Measurements from ENCODE around the gene LRRC72.

The LRRC72 gene

DNA sequence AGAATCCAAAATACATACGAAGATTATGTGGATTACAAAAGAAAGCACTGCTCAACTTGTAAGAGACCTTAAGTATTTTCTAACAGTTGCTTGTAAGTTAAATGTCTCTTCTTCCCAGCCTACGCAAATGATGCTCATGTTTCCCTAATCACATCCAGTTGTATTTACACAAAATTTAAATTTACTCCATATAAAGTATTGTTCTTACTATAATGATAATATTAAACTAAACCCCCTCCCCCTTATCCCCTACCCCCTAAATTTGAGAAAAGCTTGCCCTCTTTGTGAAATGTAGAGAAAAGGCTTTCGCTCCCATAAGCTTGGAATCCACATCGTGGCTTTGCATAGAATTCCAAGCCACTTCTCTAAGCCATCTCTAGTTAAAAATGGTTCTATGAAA is 89.5 kb downstream of the LRRC72 start:
- Mint-ChIP-seq H3K36me3 (ENCODE audit: low read depth) (peaks cover 70% of the 10 kb centered on the region), H3K4me3 (no peak overlapping the region), H3K27me3 (ENCODE audit: low read depth, poor library complexity) (no peaks in the 10 kb centered on the region), H3K4me1 (no peaks in the 10 kb centered on the region), H3K27ac (no peak overlapping the region), H3K9me3 (no peaks in the 10 kb centered on the region)
- TF ChIP-seq, protein P1, sequence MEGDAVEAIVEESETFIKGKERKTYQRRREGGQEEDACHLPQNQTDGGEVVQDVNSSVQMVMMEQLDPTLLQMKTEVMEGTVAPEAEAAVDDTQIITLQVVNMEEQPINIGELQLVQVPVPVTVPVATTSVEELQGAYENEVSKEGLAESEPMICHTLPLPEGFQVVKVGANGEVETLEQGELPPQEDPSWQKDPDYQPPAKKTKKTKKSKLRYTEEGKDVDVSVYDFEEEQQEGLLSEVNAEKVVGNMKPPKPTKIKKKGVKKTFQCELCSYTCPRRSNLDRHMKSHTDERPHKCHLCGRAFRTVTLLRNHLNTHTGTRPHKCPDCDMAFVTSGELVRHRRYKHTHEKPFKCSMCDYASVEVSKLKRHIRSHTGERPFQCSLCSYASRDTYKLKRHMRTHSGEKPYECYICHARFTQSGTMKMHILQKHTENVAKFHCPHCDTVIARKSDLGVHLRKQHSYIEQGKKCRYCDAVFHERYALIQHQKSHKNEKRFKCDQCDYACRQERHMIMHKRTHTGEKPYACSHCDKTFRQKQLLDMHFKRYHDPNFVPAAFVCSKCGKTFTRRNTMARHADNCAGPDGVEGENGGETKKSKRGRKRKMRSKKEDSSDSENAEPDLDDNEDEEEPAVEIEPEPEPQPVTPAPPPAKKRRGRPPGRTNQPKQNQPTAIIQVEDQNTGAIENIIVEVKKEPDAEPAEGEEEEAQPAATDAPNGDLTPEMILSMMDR (IDR thresholded peaks at IDR 0.05) = no peak
- no peak for DNase-seq

DNA sequence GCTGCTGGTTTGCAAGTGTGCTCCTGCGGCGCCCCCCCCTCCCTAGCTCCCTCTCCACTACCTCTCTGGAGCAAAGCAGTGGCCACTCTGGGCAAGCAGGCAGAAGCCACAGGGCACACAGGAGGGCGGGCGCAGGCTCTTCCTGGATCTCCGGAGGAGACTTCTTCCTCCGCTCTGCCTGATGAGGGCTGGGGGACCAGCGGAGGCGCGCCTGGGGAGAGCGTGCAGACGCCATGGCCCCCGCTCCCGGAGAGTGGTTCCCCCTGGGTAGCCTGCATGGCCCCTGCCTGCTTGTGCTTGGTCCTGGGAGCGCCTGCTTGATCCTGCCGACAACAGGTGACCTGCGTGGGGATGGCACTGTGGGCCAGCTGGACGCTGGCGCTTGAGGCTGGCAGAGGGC is 89.9 kb downstream of the LRRC72 start:
- no peak for DNase-seq
- Mint-ChIP-seq H3K4me1 (no peaks in the 10 kb centered on the region), H3K4me3 (no peak overlapping the region), H3K27me3 (ENCODE audit: low read depth, poor library complexity) (no peaks in the 10 kb centered on the region), H3K27ac (no peak overlapping the region), H3K9me3 (no peaks in the 10 kb centered on the region), H3K36me3 (ENCODE audit: low read depth) (peaks cover 72% of the 10 kb centered on the region)
- TF ChIP-seq, protein P1 (IDR thresholded peaks at IDR 0.05) = no peak

DNA sequence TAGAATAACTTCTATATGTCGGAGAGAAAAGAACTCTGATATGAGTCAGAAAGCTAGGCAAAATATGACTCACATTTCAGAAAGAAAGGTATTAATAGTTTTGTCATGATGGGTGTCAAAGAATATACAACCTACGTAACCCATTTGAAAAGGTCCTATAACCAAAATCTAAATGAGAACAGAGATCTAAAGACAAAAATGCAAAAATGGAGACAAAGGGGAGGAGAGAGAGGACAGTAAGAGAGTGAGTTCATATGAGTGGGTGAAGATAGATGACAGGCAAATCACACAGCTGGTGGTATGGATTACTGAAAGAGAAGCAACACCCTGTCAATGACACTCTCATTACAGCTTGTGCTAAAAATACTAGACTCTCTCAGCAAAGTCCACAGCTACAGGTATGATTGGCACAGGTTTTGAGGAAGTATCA is 93.4 kb downstream of the LRRC72 start:
- Mint-ChIP-seq H3K4me1 (peaks cover 11% of the 10 kb centered on the region), H3K27ac (no peak overlapping the region), H3K36me3 (ENCODE audit: low read depth) (peaks cover 78% of the 10 kb centered on the region), H3K27me3 (ENCODE audit: low read depth, poor library complexity) (no peaks in the 10 kb centered on the region), H3K4me3 (no peak overlapping the region), H3K9me3 (no peaks in the 10 kb centered on the region)
- no peak for DNase-seq
- TF ChIP-seq, protein P1 (IDR thresholded peaks at IDR 0.05) = no peak

DNA sequence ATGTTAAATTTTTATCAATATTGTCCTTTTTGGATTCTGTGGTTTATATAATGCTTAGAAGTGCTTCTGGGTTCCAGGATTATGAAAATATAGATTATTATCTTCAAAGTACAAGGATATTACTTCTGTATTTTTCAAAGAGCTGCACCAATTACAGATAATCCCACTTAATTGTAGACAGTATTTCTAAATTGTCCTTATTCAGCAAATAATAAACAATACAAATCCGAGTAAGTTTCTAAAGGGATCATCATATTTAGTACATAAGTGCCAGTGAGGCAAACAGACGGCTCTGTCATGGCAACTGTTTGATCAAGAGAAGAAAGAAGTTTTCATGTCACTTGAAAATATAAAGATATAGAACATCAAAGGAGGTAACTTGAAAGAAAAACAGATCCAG is 99.8 kb downstream of the LRRC72 start:
- Mint-ChIP-seq H3K27ac (no peak overlapping the region), H3K4me3 (no peak overlapping the region), H3K9me3 (no peaks in the 10 kb centered on the region), H3K4me1 (peaks cover 17% of the 10 kb centered on the region), H3K27me3 (ENCODE audit: low read depth, poor library complexity) (no peaks in the 10 kb centered on the region), H3K36me3 (ENCODE audit: low read depth) (peaks cover 34% of the 10 kb centered on the region)
- TF ChIP-seq, protein P1 (IDR thresholded peaks at IDR 0.05) = no peak
- DNase-seq = no peak

DNA sequence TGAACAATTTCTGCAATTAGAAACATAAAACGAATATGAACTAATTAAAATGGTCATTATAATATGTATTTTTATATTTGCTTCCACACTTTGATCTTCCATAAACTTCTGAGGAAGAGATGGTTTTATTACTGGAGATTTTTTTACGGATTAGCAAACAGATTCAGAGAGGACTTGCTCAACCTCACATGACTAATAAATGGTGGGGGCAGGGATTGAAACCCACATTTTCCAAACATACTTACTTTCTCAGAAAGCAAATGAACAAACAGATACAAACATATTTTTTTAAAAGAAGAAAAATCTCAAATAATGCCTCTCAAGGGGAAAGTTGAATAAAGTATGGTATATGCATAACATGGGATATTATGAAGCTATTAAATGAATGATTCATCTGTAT is 100.6 kb downstream of the LRRC72 start:
- H3K36me3 Mint-ChIP-seq (ENCODE audit: low read depth) = peaks cover 31% of the 10 kb centered on the region
- H3K27me3 Mint-ChIP-seq (ENCODE audit: low read depth, poor library complexity) = peaks cover 3% of the 10 kb centered on the region
- no peaks in the 10 kb centered on the region for H3K9me3 Mint-ChIP-seq
- TF ChIP-seq, protein P1 (IDR thresholded peaks at IDR 0.05) = no peak
- peaks cover 17% of the 10 kb centered on the region for H3K4me1 Mint-ChIP-seq
- no peak for DNase-seq
- no peak overlapping the region for H3K4me3 Mint-ChIP-seq
- no peak overlapping the region for H3K27ac Mint-ChIP-seq

DNA sequence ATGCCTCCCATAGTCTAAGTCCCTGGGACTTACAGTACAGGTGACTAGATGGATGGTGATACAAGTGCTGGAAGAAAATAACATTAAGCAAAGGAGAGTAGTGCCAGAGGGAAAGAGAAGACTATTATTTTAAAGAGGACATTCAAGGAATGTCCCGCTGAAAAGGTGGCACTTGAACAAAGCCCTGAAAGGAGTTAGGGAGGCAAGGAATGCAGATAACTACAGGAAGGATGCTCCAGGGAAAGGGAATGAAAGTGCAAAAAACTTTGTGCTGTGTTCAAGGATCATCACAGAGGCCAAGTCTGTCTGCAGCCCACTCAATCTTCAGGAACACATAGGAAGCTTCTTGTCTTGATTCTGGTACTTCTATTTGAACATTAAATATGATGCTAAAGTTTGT is 104.0 kb downstream of the LRRC72 start:
- DNase-seq = no peak
- no peak overlapping the region for H3K27ac Mint-ChIP-seq
- H3K9me3 Mint-ChIP-seq = no peaks in the 10 kb centered on the region
- H3K36me3 Mint-ChIP-seq (ENCODE audit: low read depth) = peaks cover 28% of the 10 kb centered on the region
- no peak overlapping the region for H3K4me3 Mint-ChIP-seq
- H3K27me3 Mint-ChIP-seq (ENCODE audit: low read depth, poor library complexity) = peaks cover 3% of the 10 kb centered on the region
- TF ChIP-seq, protein P1 (IDR thresholded peaks at IDR 0.05) = no peak
- peaks cover 8% of the 10 kb centered on the region for H3K4me1 Mint-ChIP-seq
